H1 (cell line): Measurements from ENCODE around the gene PTF1A. TPM values are rescaled to one million over a fixed set of nuclear protein-coding genes. Genes with fewer than 3 reads are reported as not detected.

Experiments
- CTCF ChIA-PET: fragments of 300-600 bp; sonication (Branson Sonifier 250); formaldehyde crosslinking; loops from one replicate; lab custom pipeline; 2021; ENCODE audit not compliant: partially characterized antibody; lab: Charles Lee
- POLR2A ChIA-PET: fragments of 300-600 bp; sonication (Branson Sonifier 250); formaldehyde crosslinking; loops from one replicate; lab custom pipeline; 2021; ENCODE audit warnings: inconsistent platforms; ENCODE audit not compliant: partially characterized antibody; lab: Charles Lee
- DNase-seq, 2 experiments: peaks; one replicate each; pipeline versions ENCODE4 v3.0.0 to v3.0.0-alpha.2; 2010 to 2022; ENCODE audit warnings: low spot score in 2 of 2, low read depth in 1 of 2, mixed read lengths in 1 of 2
- FAIRE-seq: peaks from 2 replicates; lab custom pipeline; 2011; peaks lifted over from hg19 to GRCh38; lab: Jason Lieb, UNC
- H2AFZ ChIP-seq: 2 replicates; pipeline ENCODE4 v1.8.1; 2012; ENCODE audit warnings: low read length, inconsistent platforms
- H2AK5ac ChIP-seq: 2 replicates; pipeline ENCODE4 v1.6.1; 2013; ENCODE audit warnings: low read depth, low read length
- H2BK120ac ChIP-seq: replicated peaks from 2 replicates; pipeline ENCODE3; 2013; ENCODE audit warnings: low read depth, low read length, inconsistent platforms
- H2BK12ac ChIP-seq: 2 replicates; pipeline ENCODE4 v1.6.1; 2013; ENCODE audit warnings: low read depth, low read length
- H2BK15ac ChIP-seq: 2 replicates; pipeline ENCODE4 v1.6.1; 2013; ENCODE audit warnings: low read length
- H2BK20ac ChIP-seq: 2 replicates; pipeline ENCODE4 v1.6.1; 2013; ENCODE audit warnings: low read length
- H2BK5ac ChIP-seq: 2 replicates; pipeline ENCODE4 v1.6.1; 2013; ENCODE audit warnings: low read depth, low read length
- H3K14ac ChIP-seq: 2 replicates; pipeline ENCODE4 v1.6.1; 2013; ENCODE audit warnings: inconsistent platforms; ENCODE audit not compliant: insufficient read length
- H3K18ac ChIP-seq: 2 replicates; pipeline ENCODE4 v1.6.1; 2013; ENCODE audit warnings: low read length; ENCODE audit errors: extremely low read depth
- H3K23ac ChIP-seq: 2 replicates; pipeline ENCODE4 v1.6.1; 2013; ENCODE audit warnings: inconsistent platforms; ENCODE audit not compliant: insufficient read length
- H3K23me2 ChIP-seq: 2 replicates; pipeline ENCODE4 v1.6.1; 2013; ENCODE audit warnings: low read depth, low read length
- H3K27ac ChIP-seq: 2 replicates; pipeline ENCODE4 v1.6.1; 2011; ENCODE audit warnings: low read depth, low read length, inconsistent platforms
- H3K27me3 ChIP-seq, 4 experiments: replicated peaks in 1 of 4; 1 replicate in 1 of 4; 2 replicates in 3 of 4; pipeline versions ENCODE4 v1.6.1 to v1.8.1; 2011 to 2013; ENCODE audit warnings: low read length in 3 of 4, mild to moderate bottlenecking in 3 of 4, inconsistent platforms in 2 of 4, mixed read lengths in 2 of 4, moderate library complexity in 1 of 4; ENCODE audit not compliant: control insufficient read depth in 3 of 4, insufficient read depth in 3 of 4; ENCODE audit errors: extremely low read depth in 1 of 4
- H3K36me3 ChIP-seq, 4 experiments: 2 replicates each; pipeline versions ENCODE4 v1.6.1 to v1.8.1; 2011 to 2013; ENCODE audit warnings: mild to moderate bottlenecking in 4 of 4, low read length in 3 of 4, moderate library complexity in 2 of 4, control low read depth in 1 of 4, inconsistent platforms in 1 of 4; ENCODE audit not compliant: insufficient read depth in 4 of 4, control insufficient read depth in 2 of 4
- H3K4ac ChIP-seq: replicated peaks from 2 replicates; pipeline ENCODE3; 2013; ENCODE audit warnings: low read length, low read depth, mixed read lengths, inconsistent platforms; ENCODE audit not compliant: insufficient read length
- H3K4me1 ChIP-seq, 4 experiments: replicated peaks in 1 of 4; 1 replicate in 1 of 4; 2 replicates in 3 of 4; pipeline versions ENCODE4 v1.6.1 to v1.8.1; 2011 to 2013; ENCODE audit warnings: low read length in 3 of 4, inconsistent platforms in 2 of 4, mixed read lengths in 1 of 4; ENCODE audit not compliant: insufficient read depth in 4 of 4, control insufficient read depth in 3 of 4
- H3K4me2 ChIP-seq, 2 experiments: 2 replicates each; pipeline versions ENCODE4 v1.6.1 to v1.8.1; 2011 to 2013; ENCODE audit warnings: low read depth in 2 of 2, low read length in 2 of 2, control low read depth in 1 of 2, inconsistent platforms in 1 of 2, mild to moderate bottlenecking in 1 of 2; ENCODE audit not compliant: insufficient read depth in 1 of 2
- H3K4me3 ChIP-seq, 4 experiments: fragments of 200-600, 300-600 bp in 1 of 4; sonication (generic), shearing (Covaris generic), sonication (Bioruptor Twin) in 1 of 4; 2 replicates each; pipeline versions ENCODE4 v1.5.1 to v1.8.1; 2011 to 2016; ENCODE audit warnings: low read length in 4 of 4, low read depth in 3 of 4, control low read depth in 2 of 4, inconsistent platforms in 2 of 4, mild to moderate bottlenecking in 2 of 4, mixed read lengths in 1 of 4, moderate library complexity in 1 of 4; ENCODE audit not compliant: insufficient read depth in 2 of 4; ENCODE audit errors: extremely low read depth in 1 of 4
- H3K56ac ChIP-seq: replicated peaks from 2 replicates; pipeline ENCODE3; 2013; ENCODE audit warnings: low read depth, mild to moderate bottlenecking, mixed read lengths, low read length, inconsistent platforms; ENCODE audit not compliant: insufficient read length
- H3K79me1 ChIP-seq: 2 replicates; pipeline ENCODE4 v1.6.1; 2013; ENCODE audit warnings: low read depth, low read length, control low read depth
- H3K79me2 ChIP-seq, 2 experiments: 2 replicates each; pipeline versions ENCODE4 v1.6.1 to v1.8.1; 2012 to 2013; ENCODE audit warnings: low read length in 2 of 2, mild to moderate bottlenecking in 2 of 2, inconsistent platforms in 1 of 2; ENCODE audit not compliant: insufficient read depth in 2 of 2, control insufficient read depth in 1 of 2
- H3K9ac ChIP-seq, 4 experiments: replicated peaks in 1 of 4; 1 replicate in 1 of 4; 2 replicates in 3 of 4; pipeline versions ENCODE4 v1.6.1 to v1.8.1; 2011 to 2013; ENCODE audit warnings: low read depth in 3 of 4, low read length in 3 of 4, control low read depth in 2 of 4, mild to moderate bottlenecking in 2 of 4, moderate library complexity in 2 of 4, inconsistent platforms in 1 of 4; ENCODE audit errors: extremely low read depth in 1 of 4
- H3K9me3 ChIP-seq, 2 experiments: 2 replicates each; pipeline versions ENCODE4 v1.6.1 to v1.8.1; 2012 to 2013; ENCODE audit warnings: mild to moderate bottlenecking in 2 of 2, moderate library complexity in 2 of 2, control low read depth in 1 of 2, inconsistent platforms in 1 of 2, low read depth in 1 of 2, low read length in 1 of 2, mixed read lengths in 1 of 2; ENCODE audit not compliant: insufficient read depth in 2 of 2
- H4K20me1 ChIP-seq, 2 experiments: replicated peaks in 1 of 2; 2 replicates each; pipeline versions ENCODE3 to v1.8.1; 2011 to 2013; ENCODE audit warnings: inconsistent platforms in 2 of 2, low read length in 2 of 2, mild to moderate bottlenecking in 1 of 2; ENCODE audit not compliant: insufficient read depth in 2 of 2, control insufficient read depth in 1 of 2
- H4K5ac ChIP-seq: 2 replicates; pipeline ENCODE4 v1.6.1; 2013; ENCODE audit warnings: low read length, low read depth, mixed read lengths, inconsistent platforms; ENCODE audit not compliant: insufficient read length
- H4K8ac ChIP-seq: 2 replicates; pipeline ENCODE4 v1.8.0; 2013; ENCODE audit warnings: mild to moderate bottlenecking, moderate library complexity, low read length, inconsistent platforms; ENCODE audit not compliant: insufficient read depth; ENCODE audit errors: extremely low read depth
- H4K91ac ChIP-seq: replicated peaks from 2 replicates; pipeline ENCODE3; 2013; ENCODE audit warnings: low read length, mixed read lengths, inconsistent platforms; ENCODE audit not compliant: insufficient read length
- ATF2 ChIP-seq: IDR thresholded peaks from 2 replicates; pipeline ENCODE4 v1.6.1; 2012; ENCODE audit warnings: low read length, inconsistent platforms
- CHD2 ChIP-seq: IDR thresholded peaks from 2 replicates; pipeline ENCODE4 v1.6.1; 2012; ENCODE audit warnings: low read length, improper control_type of control experiment
- CREB1 ChIP-seq: IDR thresholded peaks from 2 replicates; pipeline ENCODE4 v1.6.1; 2012; ENCODE audit warnings: inconsistent platforms
- E2F6 ChIP-seq: IDR thresholded peaks from 2 replicates; pipeline ENCODE4 v1.6.1; 2012; ENCODE audit warnings: inconsistent platforms
- GABPA ChIP-seq: IDR thresholded peaks from 2 replicates; pipeline ENCODE4 v1.6.1; 2011; ENCODE audit warnings: mild to moderate bottlenecking, low read length, moderate library complexity, borderline replicate concordance; ENCODE audit not compliant: insufficient read depth
- KDM1A ChIP-seq: fragments of 200-600, 300-600 bp; sonication (generic); IDR thresholded peaks from 2 replicates; pipeline ENCODE4 v1.7.1; 2016; ENCODE audit warnings: mild to moderate bottlenecking, low read length, borderline replicate concordance
- KDM4A ChIP-seq: IDR thresholded peaks from one replicate; pipeline ENCODE4 v1.7.1; 2012; ENCODE audit warnings: low read depth, mild to moderate bottlenecking, moderate library complexity, low read length, inconsistent platforms; ENCODE audit not compliant: severe bottlenecking
- NRF1 ChIP-seq: IDR thresholded peaks from 2 replicates; pipeline ENCODE4 v1.6.1; 2011; ENCODE audit warnings: mild to moderate bottlenecking, low read depth, low read length, improper control_type of control experiment
- RBBP5 ChIP-seq: IDR thresholded peaks from 2 replicates; pipeline ENCODE4 v1.7.1; 2012; ENCODE audit warnings: low read depth, mild to moderate bottlenecking, inconsistent platforms, low read length, moderate library complexity, borderline replicate concordance
- SIX5 ChIP-seq: IDR thresholded peaks from 2 replicates; pipeline ENCODE4 v1.6.1; 2011; ENCODE audit warnings: mild to moderate bottlenecking, low read depth, low read length
- WGBS, 2 experiments: shearing (Covaris generic) in 1 of 2; methylation state at CpG; one replicate each; pipeline versions ENCODE4 v1.1.6 to v1.1.7; 2013 to 2015; ENCODE audit warnings: low lambda C conversion rate in 2 of 2, mixed read lengths in 2 of 2, inconsistent platforms in 1 of 2, low coverage in 1 of 2, missing lambda C conversion rate in 1 of 2; ENCODE audit not compliant: insufficient replicate concordance in 2 of 2, insufficient coverage in 1 of 2, insufficient read length in 1 of 2; ENCODE audit errors: extremely low coverage in 1 of 2, missing lambda C conversion rate in 1 of 2; 5-methylcytosine and 5-hydroxymethylcytosine counted together
- polyA plus RNA-seq, 7 experiments: library from polyadenylated mRNA; depleted of rRNA in 3 of 7; stranded (reverse) in 5 of 7; unstranded in 2 of 7; fragments of >200 nt in 5 of 7; fragments of 200-250 nt in 2 of 7; gene quantifications; 1 replicate in 5 of 7; 2 replicates in 1 of 7; 4 replicates in 1 of 7; pipeline versions ENCODE4 v1.2.1 to v1.2.3, GENCODE V29; 2011 to 2013; ENCODE audit warnings: missing spikeins in 2 of 7, mixed read lengths in 2 of 7
- total RNA-seq: library from RNA; stranded (reverse); fragmentation: NEBNext Ultra II Directional; extraction: Animal tissue kit (Norgen Biotek cat#: 25700); gene quantifications from 2 replicates; pipeline ENCODE4 v1.2.1, GENCODE V29; 2021

Gene PTF1A
- total and polyA plus RNA-seq, 2 of the 8 experiments (the other 6 are each of a cell fraction or from before 2014, with no cell fraction given): not detected

- H4K91ac ChIP-seq: no peak overlapping the region
- DNase-seq: no peak
- H2BK20ac ChIP-seq: no peak overlapping the region; the same call in 1 of the 2 replicates
- no peak overlapping the region for H3K56ac ChIP-seq
- no peak overlapping the region for H3K4me3 ChIP-seq
- H3K4me2 ChIP-seq: peak overlapping the region; percentile 18 to 33; a peak in 1 of 4 replicates
- H3K4ac ChIP-seq: no peak overlapping the region
- no peaks in the 10 kb centered on the region for H3K79me1 ChIP-seq
- H3K79me2 ChIP-seq: no peaks in the 10 kb centered on the region
- no peak overlapping the region for H4K8ac ChIP-seq
- H2BK120ac ChIP-seq: no peak overlapping the region
- H2AFZ ChIP-seq: no peak overlapping the region
- peaks cover 49 to 82% (median 73%) of the 10 kb centered on the region in 4 experiments for H3K27me3 ChIP-seq
- H2AK5ac ChIP-seq: no peak overlapping the region
- H3K14ac ChIP-seq: no peak overlapping the region
- H3K4me1 ChIP-seq: peaks cover 0 to 17% (median 8%) of the 10 kb centered on the region in 4 experiments
- H3K18ac ChIP-seq: no peak overlapping the region
- no peak overlapping the region for H2BK15ac ChIP-seq
- H3K23me2 ChIP-seq: no peaks in the 10 kb centered on the region; the same call in 1 of the 2 replicates
- H4K5ac ChIP-seq: no peak overlapping the region
- H3K27ac ChIP-seq: no peak overlapping the region
- 81% methylated on average over 1 of the region's 1 CpG; no CpG with 5 or more reads in 1 of the 2 experiments for WGBS, 2 experiments
- 0 out of 2 replicates have a peak overlapping the region, but pooled peaks have one; percentile 11 for H2BK12ac ChIP-seq
- FAIRE-seq: no peak
- H3K9me3 ChIP-seq: no peaks in the 10 kb centered on the region
- ChIA-PET CTCF (interaction anchor here (0.6 to 3.2 kb wide), 10 partner anchors 9 to 107 kb away, joined by 3 to 11 read pairs (median 5); no protein-coding TSS in a partner anchor), POLR2A (interaction anchor here (0.9 kb wide), 1 partner anchor 12 kb away, joined by 3 read pairs; no protein-coding TSS in a partner anchor)
- H3K23ac ChIP-seq: no peak overlapping the region
- H2BK5ac ChIP-seq: no peak overlapping the region
- no peaks in the 10 kb centered on the region for H3K36me3 ChIP-seq
- H4K20me1 ChIP-seq: peaks cover 3 to 13% of the 10 kb centered on the region in 2 experiments
- no peak overlapping the region for H3K9ac ChIP-seq
- no peak for TF ChIP-seq ATF2
- TF ChIP-seq NRF1: no peak
- TF ChIP-seq RBBP5: no peak
- TF ChIP-seq SIX5: no peak
- no peak for TF ChIP-seq KDM4A
- no peak for TF ChIP-seq CREB1
- no peak for TF ChIP-seq E2F6
- TF ChIP-seq GABPA: no peak
- no peak for TF ChIP-seq CHD2
- TF ChIP-seq KDM1A: no peak
Measured at GRCh38 chr10:23187155-23187554, 5.0 kb upstream of the PTF1A start.
